Cardiac fibroblast (primary cell): ENCODE results near the gene PDE4B.
"Not testable (repeated sequence)": the region's sequence is repeated elsewhere in the genome, so short reads cannot be mapped to it uniquely, and the experiment has no call there.

Source experiments
- DNase-seq, 2 donors: peaks; one replicate each; pipeline versions ENCODE4 v3.0.0 to v3.0.0-alpha.2; 2010; ENCODE audit warnings: low read depth in 2 of 2
- H3K4me3 ChIP-seq, 2 donors: replicated peaks in 1 of 2; 1 replicate in 1 of 2; 2 replicates in 1 of 2; pipeline ENCODE4 v1.5.1; 2011; ENCODE audit warnings: low read depth in 2 of 2, low read length in 2 of 2, mild to moderate bottlenecking in 2 of 2, moderate library complexity in 1 of 2
- TF ChIP-seq, protein P1 (sequence below): IDR thresholded peaks from one replicate; pipeline ENCODE4 v1.5.1; 2011; ENCODE audit warnings: low read depth, mild to moderate bottlenecking, low read length, inconsistent platforms

PDE4B gene

DNA sequence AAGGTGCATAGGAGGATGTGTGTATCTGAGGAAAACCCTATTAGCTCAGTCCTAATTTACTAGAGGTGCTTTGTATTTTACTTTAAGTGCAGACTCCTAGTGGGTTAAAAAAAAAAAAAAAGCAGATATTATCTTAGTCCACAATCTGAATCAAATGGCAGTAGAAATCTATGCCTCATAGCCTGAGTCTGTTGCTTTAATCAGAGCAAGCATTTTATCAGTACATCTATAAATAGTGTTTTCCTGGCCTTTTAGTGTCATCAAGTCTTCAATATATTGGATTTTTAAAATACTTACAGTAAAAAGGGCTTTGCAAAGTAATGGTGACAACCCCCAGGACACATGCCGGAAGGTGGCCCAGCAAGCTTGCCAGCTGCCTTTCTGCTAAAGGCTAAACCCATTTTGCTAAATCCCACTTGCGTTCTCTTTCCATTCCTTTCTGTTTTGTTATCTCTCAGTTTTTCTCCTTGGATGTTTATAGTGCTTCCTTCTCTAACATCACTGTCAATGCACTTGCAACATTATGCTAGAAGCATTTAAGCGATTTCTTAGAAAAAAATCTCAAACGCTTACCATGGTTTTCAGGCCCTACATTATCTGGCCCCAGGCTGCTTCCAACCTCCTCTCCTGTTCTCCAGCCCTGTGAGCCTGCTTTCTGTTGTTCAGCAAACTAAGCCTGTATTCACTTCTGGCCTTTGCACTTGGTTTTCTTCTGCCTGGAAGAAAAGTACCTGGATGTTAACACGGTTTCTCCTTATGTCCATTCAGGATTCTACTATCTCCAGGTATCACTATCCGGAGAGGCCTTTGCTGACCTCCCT is 206.3 kb downstream of the PDE4B start:
- TF ChIP-seq, protein P1, sequence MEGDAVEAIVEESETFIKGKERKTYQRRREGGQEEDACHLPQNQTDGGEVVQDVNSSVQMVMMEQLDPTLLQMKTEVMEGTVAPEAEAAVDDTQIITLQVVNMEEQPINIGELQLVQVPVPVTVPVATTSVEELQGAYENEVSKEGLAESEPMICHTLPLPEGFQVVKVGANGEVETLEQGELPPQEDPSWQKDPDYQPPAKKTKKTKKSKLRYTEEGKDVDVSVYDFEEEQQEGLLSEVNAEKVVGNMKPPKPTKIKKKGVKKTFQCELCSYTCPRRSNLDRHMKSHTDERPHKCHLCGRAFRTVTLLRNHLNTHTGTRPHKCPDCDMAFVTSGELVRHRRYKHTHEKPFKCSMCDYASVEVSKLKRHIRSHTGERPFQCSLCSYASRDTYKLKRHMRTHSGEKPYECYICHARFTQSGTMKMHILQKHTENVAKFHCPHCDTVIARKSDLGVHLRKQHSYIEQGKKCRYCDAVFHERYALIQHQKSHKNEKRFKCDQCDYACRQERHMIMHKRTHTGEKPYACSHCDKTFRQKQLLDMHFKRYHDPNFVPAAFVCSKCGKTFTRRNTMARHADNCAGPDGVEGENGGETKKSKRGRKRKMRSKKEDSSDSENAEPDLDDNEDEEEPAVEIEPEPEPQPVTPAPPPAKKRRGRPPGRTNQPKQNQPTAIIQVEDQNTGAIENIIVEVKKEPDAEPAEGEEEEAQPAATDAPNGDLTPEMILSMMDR: no peak
- no peak for DNase-seq
- H3K4me3 ChIP-seq: no peak overlapping the region

DNA sequence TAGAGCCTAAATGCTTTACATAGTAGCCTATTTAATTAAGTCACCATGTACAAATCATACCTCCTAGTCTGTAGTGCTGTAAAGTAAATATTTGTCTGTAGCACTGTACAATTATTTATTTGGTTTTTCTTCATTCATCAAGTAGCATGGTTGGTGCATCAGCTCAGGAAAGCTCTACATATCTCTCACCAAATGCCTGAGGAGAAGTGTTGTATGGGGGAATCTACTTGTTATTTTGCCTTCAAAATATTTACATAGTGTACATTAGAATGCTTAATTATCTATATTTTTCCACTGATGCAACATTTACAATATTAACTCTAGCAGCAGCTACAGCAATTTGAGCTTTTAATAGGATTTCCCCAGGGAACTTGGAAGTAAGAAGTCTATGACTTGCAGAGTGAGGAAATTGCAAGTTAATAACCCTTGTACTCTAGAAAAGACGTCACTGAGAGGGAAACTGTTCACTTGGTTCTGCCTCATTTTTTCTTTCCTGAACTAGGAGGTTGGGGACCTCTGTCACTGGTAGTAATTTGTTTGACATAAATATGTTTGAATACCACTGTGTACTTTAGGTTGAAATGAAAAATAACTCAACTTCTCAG is 207.4 kb downstream of the PDE4B start:
- DNase-seq: no peak
- TF ChIP-seq, protein P1: no peak

DNA sequence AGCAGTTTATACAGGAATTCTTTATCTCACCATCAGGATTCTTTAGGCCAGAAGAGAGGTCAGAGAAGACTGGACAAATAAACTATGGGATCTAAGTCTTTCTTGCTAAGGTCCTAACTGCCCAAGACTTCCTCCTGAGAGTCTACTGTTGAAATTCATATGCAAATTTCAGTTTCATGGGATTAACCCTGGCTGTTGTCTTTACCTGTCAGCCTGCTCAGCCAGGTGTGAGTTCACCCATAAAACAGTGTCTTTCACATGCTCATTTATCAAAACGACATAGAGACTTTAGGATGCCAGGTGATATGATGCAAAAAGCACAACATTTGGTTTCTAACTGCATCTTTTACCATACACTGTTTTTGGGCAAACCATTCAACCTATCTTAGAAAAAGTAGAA is 211.0 kb downstream of the PDE4B start:
- DNase-seq: no peak
- H3K4me3 ChIP-seq: no peak overlapping the region
- TF ChIP-seq, protein P1: no peak

More for the DNA sequence above, 207.4 kb downstream of the PDE4B start:
- no peak overlapping the region for H3K4me3 ChIP-seq

DNA sequence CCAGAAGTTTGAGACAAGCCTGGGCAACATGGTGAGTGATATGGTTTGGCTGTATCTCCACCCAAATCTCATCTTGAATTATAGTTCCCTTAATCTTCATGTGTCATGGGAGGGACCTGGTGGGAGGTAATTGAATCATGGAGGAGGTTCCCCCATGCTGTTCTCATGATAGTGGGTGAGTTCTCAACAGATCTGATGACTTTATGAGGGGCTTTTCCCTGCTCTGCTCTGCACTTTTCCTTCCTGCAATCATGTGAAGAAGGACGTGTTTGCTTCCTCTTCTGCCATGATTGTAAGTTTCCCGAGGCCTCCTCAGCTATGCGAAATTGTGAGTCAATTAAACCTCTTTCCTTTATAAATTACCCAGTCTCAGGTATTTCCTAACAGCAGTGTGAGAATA is 213.8 kb downstream of the PDE4B start:
- H3K4me3 ChIP-seq, DNase-seq: not testable (repeated sequence)

DNA sequence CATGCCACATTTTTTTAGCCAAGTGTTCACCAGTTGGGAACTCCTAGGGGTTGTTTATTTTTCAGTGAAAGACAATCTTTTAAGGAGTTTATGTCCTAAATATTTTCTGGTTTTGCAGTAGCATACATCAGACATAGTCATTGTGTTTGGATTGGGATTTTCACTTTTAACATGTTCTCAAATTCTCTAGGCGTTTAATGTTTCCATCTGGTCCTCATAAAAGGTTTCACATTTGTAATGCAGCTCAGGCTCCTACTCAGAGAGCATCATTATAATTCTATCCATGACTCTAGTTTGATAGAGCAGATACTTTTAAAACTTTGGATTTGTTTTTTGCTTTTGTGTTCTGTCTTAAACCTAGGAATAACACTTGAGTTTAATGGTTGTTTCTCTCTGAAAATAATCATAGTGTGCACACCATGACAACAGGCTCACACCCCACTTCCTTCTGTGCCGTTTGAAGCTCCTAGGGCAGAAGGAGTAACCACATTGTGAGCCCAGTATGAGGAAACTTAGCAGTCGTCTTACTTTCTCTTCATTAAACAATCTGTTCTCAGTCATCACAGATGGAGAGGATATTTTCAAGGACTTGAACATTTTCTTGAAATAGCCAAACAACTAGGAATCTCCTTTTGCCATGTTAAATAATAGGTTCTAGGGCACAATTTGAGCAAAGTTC is 219.6 kb downstream of the PDE4B start:
- TF ChIP-seq, protein P1: no peak
- H3K4me3 ChIP-seq: no peak overlapping the region
- DNase-seq: no peak

DNA sequence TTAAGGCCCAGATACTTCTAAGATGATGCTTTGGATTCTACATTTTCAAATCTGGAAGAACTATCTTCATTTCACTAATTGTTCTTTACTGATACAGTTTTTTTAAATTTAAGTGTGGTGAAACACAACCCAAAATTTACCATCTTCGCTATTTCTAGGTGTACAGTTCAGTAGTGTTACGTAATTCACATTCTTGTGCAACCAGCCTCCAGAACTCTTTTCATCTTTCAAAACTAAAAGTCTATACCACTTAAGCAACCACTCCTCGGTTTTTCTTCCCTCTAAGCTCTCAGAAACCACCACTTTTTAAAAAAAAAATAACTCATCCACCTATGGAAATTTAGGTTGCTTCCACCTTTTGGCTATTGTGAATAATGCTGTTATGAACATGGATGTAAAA is 220.7 kb downstream of the PDE4B start:
- DNase-seq: no peak
- no peak overlapping the region for H3K4me3 ChIP-seq
- TF ChIP-seq, protein P1: no peak

DNA sequence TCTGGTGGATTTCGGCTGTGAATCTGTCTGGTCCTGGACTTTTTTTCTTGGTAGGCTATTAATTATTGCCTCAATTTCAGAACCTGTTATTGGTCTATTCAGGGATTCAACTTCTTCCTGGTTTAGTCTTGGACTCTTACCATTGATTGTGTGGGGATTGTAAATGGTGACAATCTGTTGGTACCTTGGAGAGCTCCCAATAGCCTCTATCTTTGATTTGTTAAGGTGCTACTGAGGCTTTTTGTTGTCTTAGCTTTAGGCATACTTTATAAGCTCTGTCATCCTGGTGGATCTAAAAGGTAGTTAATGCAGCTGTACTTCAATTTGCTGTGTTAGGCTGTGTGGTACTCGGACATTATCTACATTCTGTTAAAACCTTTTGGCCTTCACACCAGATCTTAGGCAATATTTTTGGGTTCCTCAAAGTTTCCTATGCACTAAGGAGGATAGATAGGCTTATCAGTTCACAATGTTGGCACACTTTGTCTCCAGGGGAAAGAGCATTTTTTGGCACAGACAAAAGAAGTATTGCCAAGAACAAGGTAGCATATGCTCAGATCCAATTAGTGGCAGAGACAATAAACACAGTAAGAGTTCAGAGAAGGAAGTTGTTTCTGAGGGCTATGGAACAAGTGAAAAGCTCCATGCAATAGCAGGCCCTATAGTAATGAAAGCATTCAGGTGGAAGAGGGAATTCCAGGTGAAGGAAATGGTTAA is 230.4 kb downstream of the PDE4B start:
- TF ChIP-seq, protein P1: no peak
- H3K4me3 ChIP-seq: no peak overlapping the region
- DNase-seq: peak; percentile 18
